Measurements from ENCODE around the gene ABCD1.
"Not testable (repeated sequence)": the region's sequence is repeated elsewhere in the genome, so short reads cannot be mapped to it uniquely, and the experiment has no call there.

Gene ABCD1

DNA sequence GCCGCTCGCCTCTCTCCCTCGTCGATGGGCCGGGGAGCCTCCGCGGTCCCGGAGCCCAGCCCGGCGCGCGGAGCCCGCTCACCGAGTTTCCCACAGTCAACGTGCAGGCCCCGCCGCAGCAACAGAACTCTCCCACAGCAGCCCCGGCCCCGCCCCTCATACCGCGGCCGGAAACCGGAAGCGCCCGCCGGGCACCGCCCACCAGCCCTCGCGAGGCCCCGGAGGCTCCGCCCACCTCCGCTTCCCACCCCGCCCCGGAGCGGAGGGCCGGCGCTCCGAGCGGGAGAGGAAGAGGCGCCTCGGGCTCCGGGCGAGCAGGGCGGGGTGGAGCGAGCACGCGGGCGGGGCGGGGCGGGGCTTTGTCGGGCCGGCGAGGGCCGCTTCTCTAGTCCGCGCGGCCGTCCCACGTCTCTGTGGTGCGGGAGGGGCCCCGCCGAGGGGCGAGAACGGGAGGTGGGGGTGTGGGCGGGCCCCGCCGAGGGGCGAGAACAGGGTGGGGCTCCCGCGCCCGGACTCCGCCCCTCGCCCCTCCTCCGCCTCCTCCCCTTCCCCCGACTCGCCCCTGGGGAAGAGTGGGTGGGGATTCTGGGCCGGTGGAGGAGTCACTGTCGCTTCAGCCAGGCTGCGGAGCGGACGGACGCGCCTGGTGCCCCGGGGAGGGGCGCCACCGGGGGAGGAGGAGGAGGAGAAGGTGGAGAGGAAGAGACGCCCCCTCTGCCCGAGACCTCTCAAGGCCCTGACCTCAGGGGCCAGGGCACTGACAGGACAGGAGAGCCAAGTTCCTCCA is at the start of gene ABCD1, which contains the start of gene BCAP31:
ABCD1 (plus strand) TSS at position 605 of the 787 bp plus-strand sequence. CDS start 411 bp downstream, outside the sequence.
BCAP31 (minus strand) TSS at position 136 of the 787 bp plus-strand sequence. CDS start 1,143 bp downstream, outside the sequence.
- no peak for FAIRE-seq

GRCh38 chrX:153681175-153681574 is 43.5 kb upstream of the ABCD1 start:
- no peak for FAIRE-seq

GRCh38 chrX:153683486-153683885 is 41.2 kb upstream of the ABCD1 start:
- not testable (repeated sequence) for FAIRE-seq

DNA sequence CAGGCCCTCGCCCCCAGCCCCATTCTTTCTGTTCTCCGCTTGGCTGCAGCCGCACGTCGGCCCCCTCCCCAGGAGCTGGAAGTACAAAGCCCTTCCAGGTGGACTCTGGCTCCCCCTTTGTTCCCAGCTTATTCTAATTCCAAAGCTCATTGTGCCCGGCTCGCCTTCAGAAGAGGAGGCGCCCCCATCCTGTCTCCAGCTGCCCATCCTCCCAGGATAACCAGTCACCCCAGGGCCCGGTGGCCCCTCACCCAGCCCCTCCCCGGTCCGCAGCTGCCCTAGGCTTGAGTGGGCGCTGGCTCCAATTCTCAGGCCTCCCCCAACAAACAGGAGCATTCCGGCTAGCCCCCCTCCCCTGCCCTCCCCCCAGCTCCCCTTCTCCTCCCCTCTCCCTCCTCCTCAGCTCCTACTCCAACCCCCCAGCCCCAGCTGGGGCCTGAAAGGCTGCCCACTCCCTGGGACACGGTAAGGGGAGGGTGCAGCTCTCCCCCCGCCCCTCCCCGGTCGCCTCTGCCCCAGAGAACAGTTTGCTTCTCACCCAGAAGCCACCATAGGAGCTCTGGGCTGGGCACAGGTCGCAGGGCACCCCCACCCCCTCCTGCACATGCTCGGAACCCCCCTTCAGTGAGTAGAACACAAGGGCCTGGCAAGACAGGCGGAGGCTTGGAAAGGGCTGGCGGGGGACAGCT is 40.0 kb upstream of the ABCD1 start:
- FAIRE-seq = no peak

- FAIRE-seq = no peak
These were observed 39.5 kb upstream of the ABCD1 start for GRCh38 chrX:153685156-153685536.

- FAIRE-seq = no peak
These were observed 38.6 kb upstream of the ABCD1 start for GRCh38 chrX:153685751-153686696.

GRCh38 chrX:153686711-153687110 is 37.9 kb upstream of the ABCD1 start:
- no peak for FAIRE-seq

DNA sequence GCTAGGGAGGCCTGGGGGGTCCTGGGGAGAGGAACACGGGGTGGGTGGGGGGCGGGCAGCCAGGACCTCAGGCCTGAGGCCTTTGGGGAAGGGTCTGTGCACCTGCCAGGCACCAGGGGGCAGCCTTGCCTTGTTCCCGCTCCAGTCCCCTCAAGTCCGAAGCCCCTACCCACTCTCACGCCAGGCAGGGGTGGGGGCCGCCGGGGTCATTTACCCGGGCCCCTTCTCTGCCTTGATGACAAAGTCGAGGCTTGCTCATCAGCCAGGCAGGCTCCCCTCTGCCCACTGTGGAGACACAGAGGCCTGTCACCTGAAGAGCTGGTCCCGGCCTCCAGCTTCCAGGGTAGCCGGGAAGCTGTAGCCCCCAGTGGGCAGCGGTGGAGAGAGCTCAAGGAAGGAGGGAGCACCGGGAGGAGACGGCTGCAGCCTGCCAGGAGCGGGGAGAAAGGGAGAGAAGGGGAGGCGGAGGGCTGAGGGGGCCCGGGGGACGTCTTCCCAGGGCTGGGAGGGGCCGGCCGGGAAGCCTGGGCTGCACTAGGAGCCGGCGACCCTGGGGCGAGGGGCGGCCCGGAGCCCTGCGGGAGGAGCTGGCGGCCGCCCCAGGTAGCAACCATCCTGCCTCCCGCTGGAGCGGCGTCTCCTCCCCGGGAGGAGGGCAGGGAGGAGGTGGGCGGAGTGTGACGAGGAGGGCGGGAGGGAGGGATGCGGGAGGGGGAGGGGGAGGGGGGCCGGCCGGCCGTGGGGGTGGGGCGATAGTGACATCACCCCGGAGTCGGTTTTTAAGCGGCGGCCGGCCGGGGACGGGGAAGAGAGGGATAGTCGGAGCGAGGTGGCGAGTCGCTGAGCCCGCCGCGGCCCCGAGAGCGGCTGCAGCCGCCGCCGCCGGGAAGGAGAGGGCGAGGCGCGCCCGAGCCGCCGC is 37.3 kb upstream of the ABCD1 start, which contains the start of gene SLC6A8:
SLC6A8 (plus strand) TSS at position 806 of the 919 bp plus-strand sequence. CDS start 649 bp downstream, outside the sequence.
- no peak for FAIRE-seq

GRCh38 chrX:153688071-153688470 is 36.6 kb upstream of the ABCD1 start:
- FAIRE-seq = no peak

DNA sequence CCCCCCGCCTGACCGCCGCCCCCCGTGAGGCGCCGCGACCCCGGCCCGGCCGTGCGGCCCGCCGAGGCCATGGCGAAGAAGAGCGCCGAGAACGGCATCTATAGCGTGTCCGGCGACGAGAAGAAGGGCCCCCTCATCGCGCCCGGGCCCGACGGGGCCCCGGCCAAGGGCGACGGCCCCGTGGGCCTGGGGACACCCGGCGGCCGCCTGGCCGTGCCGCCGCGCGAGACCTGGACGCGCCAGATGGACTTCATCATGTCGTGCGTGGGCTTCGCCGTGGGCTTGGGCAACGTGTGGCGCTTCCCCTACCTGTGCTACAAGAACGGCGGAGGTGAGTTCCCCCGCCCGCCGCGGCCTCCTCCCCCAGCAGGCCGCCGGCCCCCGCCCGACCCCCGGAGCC is 36.1 kb upstream of the ABCD1 start:
- FAIRE-seq = no peak

DNA sequence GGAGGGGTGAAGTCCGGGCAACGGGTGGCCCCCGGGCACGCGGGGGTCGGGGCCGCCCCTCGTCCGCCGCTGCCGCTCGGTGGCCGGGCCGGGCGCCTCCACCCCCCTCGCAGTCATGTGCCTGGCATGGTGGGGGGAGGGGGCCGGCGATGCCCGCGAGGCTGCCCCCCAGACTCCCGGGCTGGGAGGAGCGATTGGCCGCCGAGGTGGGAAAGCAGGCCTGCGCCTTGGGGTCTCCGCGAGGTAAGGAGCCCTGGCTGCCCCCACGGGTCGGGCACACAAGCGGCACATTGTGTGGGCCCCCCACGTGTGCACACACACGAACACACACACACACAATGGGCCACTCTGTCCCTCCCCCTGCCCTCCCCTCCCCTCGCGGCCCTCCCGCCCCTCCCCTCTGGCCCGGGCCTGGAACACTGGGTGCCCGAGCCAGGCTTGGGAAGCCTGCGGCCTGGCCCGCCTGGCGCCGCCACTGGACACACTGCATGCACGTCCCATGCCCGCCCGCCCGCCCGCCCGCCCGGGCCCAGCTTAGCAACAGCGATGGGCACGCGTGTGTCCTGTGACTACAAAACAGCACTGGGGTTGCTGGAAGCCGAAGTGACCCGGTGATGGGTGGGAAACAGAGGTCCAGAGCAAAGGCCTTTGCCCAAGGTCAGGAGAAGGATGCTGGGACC is 35.6 kb upstream of the ABCD1 start:
- FAIRE-seq = no peak

DNA sequence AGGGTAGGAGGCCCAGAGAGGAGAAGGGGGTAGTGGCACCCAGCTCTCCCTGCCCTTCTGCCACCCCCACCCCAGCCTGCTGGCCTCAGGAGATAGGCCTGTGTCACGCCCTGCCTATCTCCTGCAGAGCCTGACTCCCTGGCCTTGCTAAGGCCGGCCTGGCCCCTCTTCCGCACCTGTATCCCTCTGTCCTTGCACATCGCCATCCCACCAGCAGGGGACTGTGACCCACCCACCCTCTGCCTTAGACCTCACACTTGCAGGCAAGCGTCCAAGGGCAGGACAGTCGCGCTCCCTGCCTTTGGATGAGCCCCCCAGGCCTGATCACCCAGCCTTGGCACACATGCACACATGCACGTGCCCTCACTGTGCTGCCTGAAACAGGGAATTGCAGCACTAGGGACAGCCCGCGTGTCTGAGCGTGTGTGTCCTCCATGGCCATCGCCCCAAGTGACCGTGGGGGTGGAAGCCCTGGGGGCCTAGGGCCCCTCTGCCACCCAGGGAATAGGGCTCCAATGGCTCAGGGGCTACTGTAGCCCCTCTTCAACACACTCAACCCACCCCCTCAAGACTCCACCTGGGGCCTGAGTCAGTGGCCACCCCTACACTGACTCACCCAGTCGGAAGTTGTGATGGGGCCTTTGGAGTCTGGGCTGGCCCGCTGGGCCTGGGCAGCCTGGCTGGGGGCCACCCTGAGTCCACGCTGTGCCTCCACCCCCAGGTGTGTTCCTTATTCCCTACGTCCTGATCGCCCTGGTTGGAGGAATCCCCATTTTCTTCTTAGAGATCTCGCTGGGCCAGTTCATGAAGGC is 34.8 kb upstream of the ABCD1 start:
- no peak for FAIRE-seq

DNA sequence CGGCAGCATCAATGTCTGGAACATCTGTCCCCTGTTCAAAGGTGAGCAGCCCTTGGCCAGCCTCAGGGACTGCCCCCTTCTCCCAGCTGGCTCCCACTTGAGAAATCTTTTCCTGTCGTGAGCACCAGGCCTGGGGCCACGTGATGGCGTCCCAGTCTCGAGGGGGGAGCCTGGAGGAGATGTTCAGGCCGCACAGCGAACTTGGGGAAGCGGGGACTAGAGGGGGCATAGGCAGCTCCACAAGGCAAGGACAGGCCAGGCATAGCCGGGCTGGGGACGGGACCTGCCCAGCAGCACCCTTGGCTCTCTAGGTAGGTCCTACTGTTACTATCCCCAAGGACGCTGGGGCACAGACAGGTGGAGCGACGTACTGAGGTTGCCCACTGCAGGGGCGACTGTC is 34.2 kb upstream of the ABCD1 start:
- FAIRE-seq = no peak

GRCh38 chrX:153691032-153691827 is 33.4 kb upstream of the ABCD1 start:
- FAIRE-seq = not testable (repeated sequence)

DNA sequence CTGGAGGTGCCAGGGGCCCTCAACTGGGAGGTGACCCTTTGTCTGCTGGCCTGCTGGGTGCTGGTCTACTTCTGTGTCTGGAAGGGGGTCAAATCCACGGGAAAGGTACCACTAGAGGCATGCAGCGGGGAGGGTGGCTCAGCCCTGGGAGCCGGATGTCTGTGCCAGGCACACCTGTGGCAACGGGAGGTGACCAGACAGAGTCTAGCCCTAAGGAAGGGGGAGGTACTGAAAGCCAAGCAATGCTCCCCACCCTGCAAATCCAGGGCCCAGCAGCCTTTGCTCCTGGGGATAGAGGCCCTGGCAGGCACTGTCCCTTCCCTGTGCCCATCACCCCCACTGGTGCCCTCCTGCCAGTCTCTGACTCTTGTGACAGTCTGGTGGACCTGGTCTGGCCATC is 32.7 kb upstream of the ABCD1 start:
- no peak for FAIRE-seq

DNA sequence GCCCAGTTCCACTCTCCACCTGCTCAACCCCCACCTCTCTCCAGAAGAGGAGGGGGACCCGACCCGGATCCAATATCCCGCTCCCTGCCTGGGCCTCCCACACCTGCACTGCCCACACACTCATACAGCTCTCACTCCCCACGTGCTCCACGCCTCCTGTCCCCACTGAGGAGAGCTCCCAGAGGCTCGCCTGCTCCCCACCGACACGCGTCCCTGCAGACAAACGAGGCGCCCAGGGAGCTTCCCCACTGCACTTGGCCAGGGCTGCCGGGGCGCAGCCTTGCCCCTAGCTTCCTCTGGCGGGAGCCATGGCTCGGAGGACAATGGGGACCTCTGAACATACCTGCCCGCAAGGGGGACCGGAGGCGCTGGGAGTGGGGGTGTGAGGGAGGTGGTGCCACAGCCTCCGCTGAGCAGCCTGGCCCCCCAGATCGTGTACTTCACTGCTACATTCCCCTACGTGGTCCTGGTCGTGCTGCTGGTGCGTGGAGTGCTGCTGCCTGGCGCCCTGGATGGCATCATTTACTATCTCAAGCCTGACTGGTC is 32.0 kb upstream of the ABCD1 start:
- FAIRE-seq = no peak

DNA sequence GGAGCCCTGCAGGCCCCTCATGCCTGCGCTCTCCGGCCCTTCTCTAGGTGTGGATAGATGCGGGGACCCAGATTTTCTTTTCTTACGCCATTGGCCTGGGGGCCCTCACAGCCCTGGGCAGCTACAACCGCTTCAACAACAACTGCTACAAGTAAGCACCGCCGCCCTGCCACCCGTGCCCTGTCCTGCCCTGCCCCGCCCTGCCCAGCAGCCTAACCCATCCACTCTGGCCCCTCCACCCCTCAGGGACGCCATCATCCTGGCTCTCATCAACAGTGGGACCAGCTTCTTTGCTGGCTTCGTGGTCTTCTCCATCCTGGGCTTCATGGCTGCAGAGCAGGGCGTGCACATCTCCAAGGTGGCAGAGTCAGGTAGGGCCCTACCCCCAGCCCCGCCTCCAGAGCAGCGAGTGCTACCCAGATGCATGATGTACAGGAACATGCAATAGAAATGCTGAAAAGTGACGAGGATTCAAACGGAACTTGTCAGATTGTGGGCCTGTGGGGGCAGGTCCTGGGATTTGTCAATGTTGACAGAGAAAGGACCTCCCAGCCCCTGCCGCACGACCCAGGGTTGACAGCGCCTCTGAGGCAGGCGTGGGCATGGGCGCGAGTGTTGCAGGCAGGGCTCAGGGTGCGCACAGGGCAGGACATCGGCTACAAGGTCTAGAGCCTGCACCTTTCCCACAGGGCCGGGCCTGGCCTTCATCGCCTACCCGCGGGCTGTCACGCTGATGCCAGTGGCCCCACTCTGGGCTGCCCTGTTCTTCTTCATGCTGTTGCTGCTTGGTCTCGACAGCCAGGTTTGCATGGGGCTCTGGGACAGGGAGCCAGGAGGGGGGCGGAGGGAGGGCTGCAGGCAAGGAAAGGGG is 31.2 kb upstream of the ABCD1 start:
- FAIRE-seq = no peak

GRCh38 chrX:153694256-153694655 is 30.4 kb upstream of the ABCD1 start:
- FAIRE-seq = not testable (repeated sequence)
